CD4-positive, alpha-beta memory T cell (primary cell): ENCODE measurements around the gene FDX1. TPM values are rescaled to one million over a fixed set of nuclear protein-coding genes. Genes with fewer than 3 reads are reported as not detected.
"Not testable (repeated sequence)": the region's sequence is repeated elsewhere in the genome, so short reads cannot be mapped to it uniquely, and the experiment has no call there.

ENCODE experiments used
- CTCF ChIA-PET: fragments of 350-600 bp; sonication (Branson Sonifier 250); formaldehyde crosslinking; loops from one replicate; lab custom pipeline; 2021; ENCODE audit warnings: inconsistent platforms; ENCODE audit not compliant: partially characterized antibody; lab: Charles Lee
- POLR2A ChIA-PET: fragments of 350-600 bp; sonication (Branson Sonifier 250); formaldehyde crosslinking; loops from one replicate; lab custom pipeline; 2021; ENCODE audit not compliant: partially characterized antibody; lab: Charles Lee
- DNase-seq, 5 donors: peaks; one replicate each; pipeline versions ENCODE4 v3.0.0 to v3.0.0-alpha.2; 2020 to 2022; ENCODE audit warnings: mixed read lengths in 1 of 5
- H3K27ac ChIP-seq: one replicate; pipeline ENCODE4 v1.7.0; 2013; ENCODE audit warnings: low read depth, low read length
- H3K27me3 ChIP-seq: 2 replicates; pipeline ENCODE4 v1.7.0; 2013; ENCODE audit warnings: mild to moderate bottlenecking, low read length, moderate library complexity; ENCODE audit not compliant: insufficient read depth
- H3K36me3 ChIP-seq: 2 replicates; pipeline ENCODE4 v1.7.0; 2013; ENCODE audit warnings: mild to moderate bottlenecking, low read length, moderate library complexity; ENCODE audit not compliant: insufficient read depth
- H3K4me1 ChIP-seq: 2 replicates; pipeline ENCODE4 v1.7.0; 2013; ENCODE audit warnings: mild to moderate bottlenecking, low read length, moderate library complexity; ENCODE audit not compliant: insufficient read depth
- H3K4me3 ChIP-seq, 2 donors: one replicate each; pipeline ENCODE4 v1.7.0; 2013; ENCODE audit warnings: low read length in 2 of 2, mild to moderate bottlenecking in 1 of 2
- H3K9me3 ChIP-seq, 2 donors: one replicate each; pipeline ENCODE4 v1.7.0; 2013; ENCODE audit warnings: low read length in 2 of 2, control low read depth in 1 of 2; ENCODE audit not compliant: control insufficient read depth in 1 of 2
- H3K27ac Mint-ChIP-seq, 7 donors: one replicate each; pipeline ENCODE4 v1.8.0; 2020 to 2021; ENCODE audit warnings: mixed read lengths in 7 of 7, mild to moderate bottlenecking in 6 of 7, inconsistent platforms in 3 of 7, moderate library complexity in 3 of 7
- H3K27me3 Mint-ChIP-seq, 2 donors: one replicate each; pipeline ENCODE4 v1.8.0; 2020 to 2021; ENCODE audit warnings: mixed read lengths in 2 of 2
- H3K36me3 Mint-ChIP-seq, 2 donors: one replicate each; pipeline ENCODE4 v1.8.0; 2020 to 2021; ENCODE audit warnings: mixed read lengths in 2 of 2, inconsistent platforms in 1 of 2, mild to moderate bottlenecking in 1 of 2
- H3K4me1 Mint-ChIP-seq, 4 donors: one replicate each; pipeline ENCODE4 v1.8.0; 2020 to 2021; ENCODE audit warnings: mixed read lengths in 4 of 4, mild to moderate bottlenecking in 1 of 4
- H3K4me3 Mint-ChIP-seq, 8 donors: one replicate each; pipeline ENCODE4 v1.8.0; 2020 to 2021; ENCODE audit warnings: mixed read lengths in 8 of 8, mild to moderate bottlenecking in 7 of 8, moderate library complexity in 6 of 8, inconsistent platforms in 3 of 8
- H3K9me3 Mint-ChIP-seq, 8 donors: one replicate each; pipeline ENCODE4 v1.8.0; 2020 to 2021; ENCODE audit warnings: mixed read lengths in 8 of 8, mild to moderate bottlenecking in 5 of 8, inconsistent platforms in 3 of 8, moderate library complexity in 1 of 8
- intact Hi-C: fragments of 100-400 bp; cut with micrococcal nuclease; formaldehyde crosslinking; loops from one replicate; pipeline ENCODE4 v1.15.1; 2023
- polyA plus RNA-seq, 2 donors: library from polyadenylated mRNA; unstranded; fragments of 300-500 nt; fragmentation: Illumina TruSeq; gene quantifications; one replicate each; pipeline ENCODE4 v1.2.3, GENCODE V29; 2021
- total RNA-seq, 2 experiments: library from RNA; stranded (reverse); gene quantifications; one replicate each; pipeline ENCODE4 v1.2.3, GENCODE V29; 2021

The FDX1 gene
- total and polyA plus RNA-seq, 4 experiments from 2014 or later, result 10.7 to 25.5 (median 16.2) TPM

GRCh38 chr11:110403585-110403984, 26.2 kb upstream of the FDX1 start:
- H3K4me1 ChIP-seq, H3K4me3 Mint-ChIP-seq, H3K27ac ChIP-seq, POLR2A ChIA-PET, H3K27me3 Mint-ChIP-seq, DNase-seq, H3K9me3 Mint-ChIP-seq, H3K27ac Mint-ChIP-seq, H3K36me3 ChIP-seq, CTCF ChIA-PET, H3K4me1 Mint-ChIP-seq, H3K4me3 ChIP-seq, H3K9me3 ChIP-seq, H3K36me3 Mint-ChIP-seq, H3K27me3 ChIP-seq, intact Hi-C loops: not testable (repeated sequence)

DNA sequence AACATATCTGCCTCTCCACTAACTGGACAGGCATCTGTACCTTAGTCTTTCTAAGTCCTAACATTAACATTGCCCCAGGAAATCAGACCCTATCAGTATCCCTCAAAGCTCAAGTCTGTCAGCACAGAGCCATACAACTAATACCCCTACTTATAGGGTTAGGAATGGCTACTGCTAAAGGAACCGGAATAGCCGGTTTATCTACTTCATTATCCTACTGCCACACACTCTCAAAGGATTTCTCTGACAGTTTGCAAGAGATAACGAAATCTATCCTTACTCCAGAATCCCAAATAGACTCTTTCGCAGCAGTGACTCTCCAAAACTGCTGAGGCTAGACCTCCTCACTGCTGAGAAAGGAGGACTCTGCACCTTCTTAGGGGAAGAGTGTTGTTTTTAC, 24.1 kb upstream of the FDX1 start:
- H3K4me1 Mint-ChIP-seq, H3K4me3 ChIP-seq, H3K4me3 Mint-ChIP-seq, H3K4me1 ChIP-seq, H3K36me3 Mint-ChIP-seq, H3K36me3 ChIP-seq, DNase-seq, intact Hi-C loops, H3K27ac Mint-ChIP-seq, H3K9me3 ChIP-seq, H3K9me3 Mint-ChIP-seq, H3K27ac ChIP-seq, H3K27me3 Mint-ChIP-seq, H3K27me3 ChIP-seq: not testable (repeated sequence)
- POLR2A ChIA-PET, result interaction anchor here (1.0 kb wide), 1 partner anchor 23 kb away, joined by 4 read pairs; no protein-coding TSS in a partner anchor
- CTCF ChIA-PET, result interaction anchor here (1.5 kb wide), 1 partner anchor 12 kb away, joined by 3 read pairs; no protein-coding TSS in a partner anchor

- H3K9me3 Mint-ChIP-seq, result peaks cover 0 to 4% (median 0%) of the 10 kb centered on the region in 8 donors
- POLR2A ChIA-PET, result no interaction called here
- no peaks in the 10 kb centered on the region for H3K4me1 Mint-ChIP-seq
- no peak overlapping the region for H3K4me3 ChIP-seq
- DNase-seq, result no peak
- intact Hi-C loops, result no loop called here
- no peak overlapping the region for H3K27ac ChIP-seq
- no peaks in the 10 kb centered on the region for H3K36me3 Mint-ChIP-seq
- no peak overlapping the region for H3K27ac Mint-ChIP-seq
- CTCF ChIA-PET, result interaction anchor here (1.3 kb wide), 1 partner anchor 28 kb away, joined by 4 read pairs; no protein-coding TSS in a partner anchor
- no peaks in the 10 kb centered on the region for H3K27me3 ChIP-seq
- no peak overlapping the region for H3K4me3 Mint-ChIP-seq
- H3K4me1 ChIP-seq, result no peaks in the 10 kb centered on the region
- H3K9me3 ChIP-seq, result no peaks in the 10 kb centered on the region
- peaks cover 1% of the 10 kb centered on the region in 2 donors for H3K27me3 Mint-ChIP-seq
- H3K36me3 ChIP-seq, result no peaks in the 10 kb centered on the region
Observed at GRCh38 chr11:110407315-110407714, 22.4 kb upstream of the FDX1 start.

DNA sequence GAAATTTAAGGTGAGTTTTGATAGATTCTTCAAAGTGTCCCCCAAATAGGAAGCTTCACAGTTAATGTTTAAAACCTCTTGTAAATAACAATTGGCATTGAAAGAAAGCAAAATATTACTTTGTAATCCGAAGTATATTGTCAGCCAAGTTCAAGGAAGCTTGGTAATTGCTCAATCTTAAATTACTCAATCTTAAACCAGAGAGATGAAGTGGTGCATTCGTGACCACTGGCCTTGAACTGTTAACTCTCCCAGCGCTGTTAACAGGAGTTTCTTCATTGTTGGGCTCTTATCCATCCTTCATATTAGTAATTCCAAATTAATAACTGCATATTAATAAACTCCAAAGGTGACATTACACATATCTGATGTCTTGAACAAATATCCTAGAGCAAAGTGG, 20.6 kb upstream of the FDX1 start:
- Mint-ChIP-seq H3K27me3 (peaks cover 1% of the 10 kb centered on the region in 2 donors), H3K27ac (no peak overlapping the region), H3K36me3 (no peaks in the 10 kb centered on the region), H3K4me3 (no peak overlapping the region), H3K9me3 (peaks cover 0 to 4% (median 0%) of the 10 kb centered on the region in 8 donors), H3K4me1 (no peaks in the 10 kb centered on the region)
- H3K36me3 ChIP-seq, result no peaks in the 10 kb centered on the region
- H3K27me3 ChIP-seq, result no peaks in the 10 kb centered on the region
- no peak overlapping the region for H3K27ac ChIP-seq
- ChIA-PET POLR2A (no interaction called here), CTCF (interaction anchor here (0.9 to 1.0 kb wide), 2 partner anchors 20 to 48 kb away, joined by 3 read pairs; partner anchors contain the start of gene FDX1)
- no peaks in the 10 kb centered on the region for H3K4me1 ChIP-seq
- DNase-seq, result no peak
- intact Hi-C loops, result no loop called here
- H3K9me3 ChIP-seq, result no peaks in the 10 kb centered on the region
- H3K4me3 ChIP-seq, result no peak overlapping the region

GRCh38 chr11:110410651-110411050, 19.1 kb upstream of the FDX1 start:
- Mint-ChIP-seq H3K27me3 (peaks cover 1% of the 10 kb centered on the region in 2 donors), H3K9me3 (peaks cover 0 to 4% (median 0%) of the 10 kb centered on the region in 8 donors), H3K27ac (no peak overlapping the region), H3K4me3 (no peak overlapping the region), H3K36me3 (no peaks in the 10 kb centered on the region), H3K4me1 (no peaks in the 10 kb centered on the region)
- no peaks in the 10 kb centered on the region for H3K4me1 ChIP-seq
- H3K9me3 ChIP-seq, result no peaks in the 10 kb centered on the region
- no peak for DNase-seq
- H3K27ac ChIP-seq, result no peak overlapping the region
- no peaks in the 10 kb centered on the region for H3K36me3 ChIP-seq
- CTCF ChIA-PET, result interaction anchor here (1.5 kb wide), 1 partner anchor 34 kb away, joined by 4 read pairs; no protein-coding TSS in a partner anchor
- intact Hi-C loops, result no loop called here
- no peak overlapping the region for H3K4me3 ChIP-seq
- POLR2A ChIA-PET, result no interaction called here
- no peaks in the 10 kb centered on the region for H3K27me3 ChIP-seq

- intact Hi-C loops, result no loop called here
- Histone ChIP-seq H3K27me3 (no peaks in the 10 kb centered on the region), H3K27ac (no peak overlapping the region), H3K36me3 (no peaks in the 10 kb centered on the region), H3K9me3 (no peaks in the 10 kb centered on the region), H3K4me1 (no peaks in the 10 kb centered on the region), H3K4me3 (no peak overlapping the region)
- H3K9me3 Mint-ChIP-seq, result no peaks in the 10 kb centered on the region
- no peaks in the 10 kb centered on the region for H3K27me3 Mint-ChIP-seq
- H3K27ac Mint-ChIP-seq, result no peak overlapping the region
- H3K4me1 Mint-ChIP-seq, result no peaks in the 10 kb centered on the region
- POLR2A ChIA-PET, result no interaction called here
- H3K4me3 Mint-ChIP-seq, result no peak overlapping the region
- DNase-seq, result no peak
- CTCF ChIA-PET, result interaction anchor here (1.0 to 2.2 kb wide), 4 partner anchors 19 to 1014 kb away, joined by 3 to 12 read pairs (median 6); no protein-coding TSS in a partner anchor
- no peaks in the 10 kb centered on the region for H3K36me3 Mint-ChIP-seq
Observed at GRCh38 chr11:110415081-110415480, 14.7 kb upstream of the FDX1 start.

GRCh38 chr11:110421658-110422057, 8.1 kb upstream of the FDX1 start:
- H3K27me3 Mint-ChIP-seq, H3K36me3 Mint-ChIP-seq, H3K4me3 ChIP-seq, H3K4me1 Mint-ChIP-seq, H3K27me3 ChIP-seq, H3K36me3 ChIP-seq, H3K27ac Mint-ChIP-seq, POLR2A ChIA-PET, intact Hi-C loops, H3K9me3 ChIP-seq, H3K4me3 Mint-ChIP-seq, H3K4me1 ChIP-seq, H3K27ac ChIP-seq, DNase-seq, CTCF ChIA-PET: not testable (repeated sequence)
- peaks cover 2 to 17% (median 7%) of the 10 kb centered on the region in 8 donors for H3K9me3 Mint-ChIP-seq
